Rectal smooth muscle tissue (tissue), 1 donor: ENCODE data around the gene PTPRG.

Experiments used
- H3K27ac ChIP-seq: one replicate; pipeline ENCODE4 v1.7.0; 2013; ENCODE audit warnings: low read depth, low read length, inconsistent platforms
- H3K27me3 ChIP-seq: one replicate; pipeline ENCODE4 v1.7.0; 2013; ENCODE audit warnings: low read length; ENCODE audit not compliant: control insufficient read depth, insufficient read depth
- H3K36me3 ChIP-seq: one replicate; pipeline ENCODE4 v1.7.0; 2013; ENCODE audit warnings: low read length; ENCODE audit not compliant: control insufficient read depth, insufficient read depth
- H3K4me1 ChIP-seq: one replicate; pipeline ENCODE4 v1.7.0; 2013; ENCODE audit warnings: low read length; ENCODE audit not compliant: control insufficient read depth, insufficient read depth
- H3K4me3 ChIP-seq: one replicate; pipeline ENCODE4 v1.7.0; 2013; ENCODE audit warnings: low read length
- H3K9ac ChIP-seq: one replicate; pipeline ENCODE4 v1.7.0; 2013; ENCODE audit warnings: low read length

PTPRG gene

GRCh38 chr3:62261736-62262135 lies 700.4 kb downstream of the PTPRG start:
- no peak overlapping the region for H3K27ac ChIP-seq
- no peaks in the 10 kb centered on the region for H3K27me3 ChIP-seq
- H3K9ac ChIP-seq = no peak overlapping the region
- no peak overlapping the region for H3K4me3 ChIP-seq
- H3K4me1 ChIP-seq = no peaks in the 10 kb centered on the region
- no peaks in the 10 kb centered on the region for H3K36me3 ChIP-seq

DNA sequence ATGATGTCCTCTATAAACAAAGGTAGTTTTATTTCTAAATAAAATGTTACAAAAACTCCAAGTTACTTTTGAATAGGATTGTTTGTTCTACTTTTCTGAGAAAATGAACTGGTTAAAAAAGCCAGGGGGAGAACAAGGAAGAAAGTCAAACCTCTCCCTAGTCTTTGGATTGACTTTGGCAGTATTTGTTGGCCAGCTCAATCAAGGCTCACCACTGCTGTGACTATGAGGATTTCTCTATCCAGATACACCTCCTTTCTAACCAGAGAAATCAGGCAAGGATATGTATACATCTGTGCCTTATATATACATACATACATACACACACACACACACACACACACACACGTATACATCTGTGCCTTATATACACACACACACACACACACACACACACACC lies 704.2 kb downstream of the PTPRG start:
- Histone ChIP-seq H3K4me1 (no peaks in the 10 kb centered on the region), H3K36me3 (no peaks in the 10 kb centered on the region), H3K9ac (no peak overlapping the region), H3K27ac (no peak overlapping the region), H3K27me3 (no peaks in the 10 kb centered on the region), H3K4me3 (no peak overlapping the region)

DNA sequence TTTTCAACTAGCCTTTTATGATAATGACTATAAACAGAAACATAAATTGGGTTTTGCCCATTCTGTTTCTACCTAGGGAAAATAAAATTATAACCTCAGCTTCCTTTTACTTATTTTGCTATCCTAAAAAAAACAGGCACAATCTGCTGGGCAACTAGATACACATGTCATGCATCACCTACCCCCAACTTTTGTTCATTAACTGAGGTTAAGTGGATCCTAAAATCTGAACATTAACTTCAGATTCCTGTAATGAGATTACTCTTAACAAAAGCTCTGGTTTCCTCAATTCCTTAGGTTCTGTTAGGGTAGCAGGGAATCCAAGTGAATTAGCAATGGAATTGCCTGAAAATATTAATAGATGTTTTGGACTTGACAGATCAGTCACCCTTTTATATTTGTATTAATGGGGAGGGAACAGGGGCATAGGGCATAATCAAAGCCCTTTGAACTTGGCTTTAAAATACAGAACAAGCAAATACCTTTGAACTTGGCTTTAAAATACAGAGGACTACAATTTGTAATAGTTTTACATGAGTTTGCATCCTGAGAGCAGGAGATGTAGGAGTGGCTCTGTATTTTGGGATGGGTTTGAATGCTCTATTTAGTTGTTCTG lies 705.4 kb downstream of the PTPRG start:
- H3K27ac ChIP-seq = no peak overlapping the region
- H3K27me3 ChIP-seq = no peaks in the 10 kb centered on the region
- no peaks in the 10 kb centered on the region for H3K36me3 ChIP-seq

DNA sequence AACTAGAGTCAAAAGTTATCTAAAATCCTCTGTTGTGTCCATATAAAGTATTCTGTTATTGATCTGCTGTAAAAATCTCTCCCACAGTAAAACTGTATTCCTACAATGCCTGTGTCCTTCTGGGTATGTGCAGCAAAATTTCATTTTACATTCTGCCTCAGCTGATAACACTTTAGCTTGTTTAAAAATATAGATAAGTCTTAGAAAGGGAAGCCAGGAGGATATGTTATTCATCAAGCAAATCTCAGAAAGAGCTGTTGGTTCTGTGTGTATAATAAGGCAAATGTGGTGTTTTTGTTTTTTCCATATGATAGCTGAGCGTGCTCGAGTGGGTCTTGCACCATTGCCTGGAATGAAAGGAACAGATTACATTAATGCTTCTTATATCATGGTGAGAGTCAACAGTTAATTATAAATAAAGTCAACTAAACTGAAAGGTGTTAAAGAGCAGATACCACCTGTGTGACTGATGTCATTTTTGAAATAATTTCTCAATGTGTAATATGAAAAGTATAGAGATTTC lies 715.3 kb downstream of the PTPRG start:
- no peak overlapping the region for H3K27ac ChIP-seq
- no peak overlapping the region for H3K4me3 ChIP-seq
- no peak overlapping the region for H3K9ac ChIP-seq
- H3K4me1 ChIP-seq = no peaks in the 10 kb centered on the region
- H3K27me3 ChIP-seq = no peaks in the 10 kb centered on the region
- H3K36me3 ChIP-seq = peaks cover 2% of the 10 kb centered on the region

More for the DNA sequence above, 705.4 kb downstream of the PTPRG start:
- H3K4me3 ChIP-seq = no peak overlapping the region
- no peaks in the 10 kb centered on the region for H3K4me1 ChIP-seq
- no peak overlapping the region for H3K9ac ChIP-seq

GRCh38 chr3:62277450-62277849 lies 716.1 kb downstream of the PTPRG start:
- H3K36me3 ChIP-seq = peaks cover 2% of the 10 kb centered on the region
- H3K4me3 ChIP-seq = no peak overlapping the region
- no peaks in the 10 kb centered on the region for H3K4me1 ChIP-seq
- no peak overlapping the region for H3K27ac ChIP-seq
- no peaks in the 10 kb centered on the region for H3K27me3 ChIP-seq
- H3K9ac ChIP-seq = no peak overlapping the region

GRCh38 chr3:62277986-62278385 lies 716.6 kb downstream of the PTPRG start:
- no peak overlapping the region for H3K9ac ChIP-seq
- no peaks in the 10 kb centered on the region for H3K4me1 ChIP-seq
- H3K27ac ChIP-seq = no peak overlapping the region
- no peaks in the 10 kb centered on the region for H3K27me3 ChIP-seq
- H3K4me3 ChIP-seq = no peak overlapping the region
- peaks cover 2% of the 10 kb centered on the region for H3K36me3 ChIP-seq

GRCh38 chr3:62281726-62282125 lies 720.4 kb downstream of the PTPRG start:
- H3K36me3 ChIP-seq = no peaks in the 10 kb centered on the region
- no peaks in the 10 kb centered on the region for H3K4me1 ChIP-seq
- H3K27ac ChIP-seq = no peak overlapping the region
- no peak overlapping the region for H3K9ac ChIP-seq
- no peak overlapping the region for H3K4me3 ChIP-seq
- no peaks in the 10 kb centered on the region for H3K27me3 ChIP-seq

DNA sequence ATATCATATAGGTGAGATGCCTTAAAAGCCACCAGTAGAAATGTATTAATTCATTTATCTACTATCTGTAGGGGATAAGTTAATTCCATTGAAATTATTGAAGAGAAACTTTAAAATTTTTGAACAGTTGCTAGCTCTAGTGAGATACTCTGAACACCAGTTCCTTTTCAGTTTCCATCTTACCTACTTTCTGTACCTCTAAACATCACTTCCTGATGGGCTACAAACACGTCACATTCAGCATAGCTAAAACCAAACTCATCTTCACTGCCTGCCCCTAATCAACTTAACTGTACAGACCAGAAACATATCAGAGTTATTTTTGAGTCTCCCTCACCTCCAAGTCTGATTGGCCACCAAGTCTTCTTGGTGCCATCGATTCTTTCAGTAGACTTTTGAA lies 723.1 kb downstream of the PTPRG start:
- Histone ChIP-seq H3K4me1 (no peaks in the 10 kb centered on the region), H3K27me3 (no peaks in the 10 kb centered on the region), H3K36me3 (no peaks in the 10 kb centered on the region), H3K4me3 (no peak overlapping the region), H3K27ac (no peak overlapping the region), H3K9ac (no peak overlapping the region)

DNA sequence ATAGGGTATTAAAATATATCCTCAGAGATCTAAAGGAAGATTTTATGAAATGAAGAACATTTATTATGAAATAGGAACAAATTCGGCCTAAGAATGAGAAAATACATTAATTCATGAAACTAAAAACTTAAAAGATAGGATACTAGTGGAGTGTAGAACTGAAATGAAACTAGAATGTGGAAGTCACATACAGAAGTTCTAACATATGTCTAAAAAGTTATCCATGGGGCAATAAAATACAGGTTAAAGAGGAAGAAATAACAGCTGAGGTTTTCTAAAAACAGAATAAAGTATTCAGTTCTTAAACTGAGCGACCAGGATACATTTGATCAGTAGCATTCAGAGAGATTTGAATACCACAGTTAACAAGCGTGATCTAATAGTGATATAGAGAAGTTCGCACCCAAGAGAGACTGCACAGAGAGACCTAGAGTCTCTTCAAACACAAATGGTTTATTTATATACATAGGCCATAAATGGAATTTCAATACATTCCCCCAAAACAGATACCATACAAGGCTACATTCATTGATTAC lies 726.1 kb downstream of the PTPRG start:
- Histone ChIP-seq H3K27me3 (no peaks in the 10 kb centered on the region), H3K27ac (no peak overlapping the region), H3K9ac (no peak overlapping the region), H3K4me1 (no peaks in the 10 kb centered on the region), H3K4me3 (no peak overlapping the region), H3K36me3 (peaks cover 2% of the 10 kb centered on the region)

DNA sequence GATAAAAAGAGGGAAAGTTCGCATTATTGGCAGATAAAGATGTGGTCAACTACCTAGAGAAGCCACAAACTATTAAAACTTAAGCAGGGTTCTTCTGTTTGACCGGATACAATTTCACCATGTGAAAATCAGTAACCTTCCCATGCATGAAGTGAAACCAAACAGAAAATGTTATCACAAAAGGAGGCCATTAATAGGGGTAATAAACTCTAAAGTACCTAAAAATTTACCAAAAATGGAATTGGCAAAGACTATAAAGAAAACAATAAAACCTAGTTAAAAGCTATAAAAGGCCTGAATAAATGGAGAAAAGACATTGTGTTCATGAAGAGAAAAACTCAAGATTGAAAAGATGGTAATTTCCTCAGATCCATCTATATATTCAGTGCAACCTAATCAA lies 728.6 kb downstream of the PTPRG start:
- no peak overlapping the region for H3K27ac ChIP-seq
- peaks cover 3% of the 10 kb centered on the region for H3K36me3 ChIP-seq
- H3K4me1 ChIP-seq = no peaks in the 10 kb centered on the region
- H3K27me3 ChIP-seq = no peaks in the 10 kb centered on the region
- no peak overlapping the region for H3K4me3 ChIP-seq
- no peak overlapping the region for H3K9ac ChIP-seq

DNA sequence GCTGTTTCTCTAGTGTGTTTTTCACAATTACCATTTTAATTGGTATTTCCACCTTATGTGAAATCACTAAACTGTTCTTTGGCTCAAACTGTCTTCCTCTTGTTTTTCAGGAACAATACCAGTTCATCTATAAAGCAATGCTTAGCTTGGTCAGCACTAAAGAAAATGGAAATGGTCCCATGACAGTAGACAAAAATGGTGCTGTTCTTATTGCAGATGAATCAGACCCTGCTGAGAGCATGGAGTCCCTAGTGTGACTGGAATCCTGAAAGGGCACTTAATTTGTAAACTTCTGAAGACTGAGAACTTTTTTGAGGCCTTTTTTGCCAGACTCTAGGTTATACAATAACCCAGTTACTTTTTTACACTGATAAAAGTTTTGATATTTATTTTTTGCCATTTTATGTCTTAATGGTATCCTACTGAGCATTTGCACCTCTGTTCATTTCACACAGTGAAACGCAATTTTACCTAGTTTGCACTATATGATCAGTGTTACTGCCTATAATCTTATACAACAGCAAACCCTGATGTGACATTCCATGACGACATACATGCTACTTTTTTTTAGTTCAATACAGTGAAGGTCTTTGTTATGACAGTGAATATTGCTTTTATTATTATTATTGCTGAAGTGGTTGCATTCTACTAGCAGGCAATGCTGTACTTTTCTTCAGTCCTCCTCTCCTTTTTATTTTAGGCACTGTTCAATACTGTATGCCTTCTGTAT lies 731.8 kb downstream of the PTPRG start:
- Histone ChIP-seq H3K27ac (no peak overlapping the region), H3K4me3 (no peak overlapping the region), H3K4me1 (no peaks in the 10 kb centered on the region), H3K36me3 (peaks cover 3% of the 10 kb centered on the region), H3K27me3 (no peaks in the 10 kb centered on the region), H3K9ac (no peak overlapping the region)

DNA sequence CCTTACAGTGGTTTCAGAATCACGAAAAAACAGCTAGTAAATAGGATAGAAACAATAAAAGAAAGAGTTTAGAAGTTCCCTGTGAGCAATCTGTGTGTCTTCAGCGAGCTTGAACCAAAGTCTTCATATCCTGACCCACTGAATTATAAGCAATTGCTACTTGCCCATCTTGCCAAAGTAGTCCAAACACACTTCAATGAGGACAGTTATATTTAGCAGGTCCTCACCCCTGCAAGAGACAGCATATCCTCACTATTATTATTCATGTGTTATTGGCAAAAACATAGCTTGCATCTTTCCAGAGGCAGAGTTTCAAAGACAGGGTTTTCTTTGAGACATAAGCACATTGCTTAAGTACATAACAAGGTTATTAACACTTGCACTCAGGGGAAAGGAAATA lies 734.2 kb downstream of the PTPRG start:
- Histone ChIP-seq H3K4me1 (no peaks in the 10 kb centered on the region), H3K9ac (no peak overlapping the region), H3K36me3 (peaks cover 3% of the 10 kb centered on the region), H3K27me3 (no peaks in the 10 kb centered on the region), H3K27ac (no peak overlapping the region), H3K4me3 (no peak overlapping the region)

- H3K4me3 ChIP-seq = no peak overlapping the region
- no peak overlapping the region for H3K27ac ChIP-seq
- H3K9ac ChIP-seq = no peak overlapping the region
- no peaks in the 10 kb centered on the region for H3K27me3 ChIP-seq
- H3K36me3 ChIP-seq = no peaks in the 10 kb centered on the region
- H3K4me1 ChIP-seq = no peaks in the 10 kb centered on the region
Measured at GRCh38 chr3:62300617-62301016, 739.2 kb downstream of the PTPRG start.
